ENCODE measurements around the gene GIMAP4.
"Not testable (repeated sequence)": the region's sequence is repeated elsewhere in the genome, so short reads cannot be mapped to it uniquely, and the experiment has no call there.

Gene GIMAP4

DNA sequence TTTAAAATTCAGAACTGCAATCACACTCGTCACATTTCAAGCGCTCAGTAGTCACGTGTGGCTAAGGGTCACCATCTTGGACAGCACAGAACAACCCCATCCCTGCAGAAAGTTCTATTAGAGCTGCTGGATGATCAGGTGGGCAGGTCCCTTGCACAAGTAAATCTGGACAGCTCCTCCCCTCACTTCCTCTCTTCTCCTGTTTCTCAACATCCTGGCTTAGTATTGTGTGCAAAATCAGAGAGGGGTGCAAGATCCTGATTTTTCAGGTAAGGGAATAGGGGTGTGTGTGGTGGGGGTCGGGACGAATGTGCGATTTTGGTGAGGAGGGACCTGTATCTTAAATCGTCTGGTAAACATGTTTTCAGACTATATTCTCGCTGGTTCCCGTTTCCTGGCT, at the start of gene GIMAP4:
GIMAP4 (plus strand) TSS at position 222 of the 400 bp plus-strand sequence. CDS start 2,512 bp downstream, outside the sequence.
- no peak for DNase-seq

DNA sequence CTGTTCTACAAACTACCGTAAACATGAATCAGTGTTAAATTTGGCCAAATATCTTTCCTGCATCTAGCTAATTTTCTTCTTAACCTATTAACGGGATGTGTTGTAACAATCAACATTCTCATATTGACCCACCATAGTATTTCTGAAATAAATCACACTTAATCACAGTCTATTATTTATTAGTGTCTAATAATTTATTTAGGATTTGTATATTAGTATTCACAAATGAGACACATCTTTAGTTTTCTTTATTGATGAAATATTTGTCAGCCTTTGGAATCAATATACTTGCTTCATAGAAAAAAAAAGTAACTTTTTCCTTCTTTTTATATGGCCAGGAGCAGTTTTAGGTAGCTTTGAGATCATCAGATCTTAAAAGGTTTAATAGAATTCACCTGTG, 47.9 kb upstream of the GIMAP4 start:
- DNase-seq: no peak

DNA sequence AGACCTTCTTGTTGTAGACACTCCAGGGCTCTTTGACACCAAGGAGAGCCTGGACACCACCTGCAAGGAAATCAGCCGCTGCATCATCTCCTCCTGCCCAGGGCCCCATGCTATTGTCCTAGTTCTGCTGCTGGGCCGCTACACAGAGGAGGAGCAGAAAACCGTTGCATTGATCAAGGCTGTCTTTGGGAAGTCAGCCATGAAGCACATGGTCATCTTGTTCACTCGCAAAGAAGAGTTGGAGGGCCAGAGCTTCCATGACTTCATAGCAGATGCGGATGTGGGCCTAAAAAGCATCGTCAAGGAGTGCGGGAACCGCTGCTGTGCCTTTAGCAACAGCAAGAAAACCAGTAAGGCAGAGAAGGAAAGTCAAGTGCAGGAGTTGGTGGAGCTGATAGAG, 47.0 kb upstream of the GIMAP4 start:
- DNase-seq: no peak

DNA sequence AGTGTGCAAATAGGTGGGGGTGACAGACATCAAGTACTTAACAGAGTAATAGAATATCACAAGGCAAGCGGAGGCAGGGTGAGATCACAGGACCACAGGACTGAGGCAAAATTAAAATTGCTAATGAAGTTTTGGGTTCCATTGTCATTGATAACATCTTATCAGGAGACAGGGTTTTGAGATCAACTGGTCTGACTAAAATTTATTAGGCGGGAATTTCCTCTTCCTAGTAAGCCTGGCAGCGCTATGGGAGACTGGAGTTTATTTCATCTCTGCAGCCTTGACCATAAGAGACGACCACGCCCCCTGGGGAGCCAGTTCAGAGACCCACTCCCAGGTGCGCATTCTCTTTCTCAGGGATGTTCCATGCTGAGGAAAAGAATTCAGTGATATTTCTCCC, 44.3 kb upstream of the GIMAP4 start:
- DNase-seq: not testable (repeated sequence)

DNA sequence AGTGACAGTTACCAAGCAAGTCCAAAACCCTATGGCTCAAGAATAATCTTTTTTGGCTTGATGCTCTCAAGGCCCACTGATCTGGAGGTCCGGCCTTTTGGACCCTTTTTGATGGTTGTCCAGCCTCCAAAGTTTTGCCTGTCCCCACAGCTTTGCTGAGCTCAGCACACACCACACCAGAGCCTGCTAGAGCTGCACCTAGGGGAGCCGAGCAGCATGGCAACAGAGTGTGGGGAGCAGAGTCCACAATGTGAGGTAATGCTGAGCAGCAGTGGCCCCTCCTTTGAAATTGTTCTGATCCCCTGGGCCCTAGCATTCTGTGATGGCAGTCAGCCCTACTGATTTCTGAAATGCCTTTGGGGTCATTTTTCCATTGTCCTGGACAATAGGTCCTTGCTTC, 43.2 kb upstream of the GIMAP4 start:
- DNase-seq: no peak

DNA sequence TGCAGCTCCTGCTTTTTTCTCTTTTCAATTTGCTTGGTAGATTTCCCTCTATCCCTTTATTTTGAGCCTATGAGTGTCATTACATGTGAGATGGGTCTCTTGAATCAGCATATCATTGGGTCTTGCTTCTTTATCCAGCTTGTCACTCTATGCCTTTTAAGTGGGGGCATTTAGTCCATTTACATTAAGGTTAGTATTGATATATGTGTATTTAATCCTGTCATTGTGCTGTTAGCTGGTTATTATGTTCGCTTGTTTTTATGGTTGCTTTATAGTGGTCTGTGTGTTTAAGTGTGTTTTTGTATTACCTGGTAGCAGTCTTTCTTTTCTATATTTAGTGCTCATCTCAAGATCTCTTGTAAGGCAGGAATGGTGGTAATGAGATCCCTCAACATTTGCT, 35.5 kb upstream of the GIMAP4 start:
- no peak for DNase-seq

DNA sequence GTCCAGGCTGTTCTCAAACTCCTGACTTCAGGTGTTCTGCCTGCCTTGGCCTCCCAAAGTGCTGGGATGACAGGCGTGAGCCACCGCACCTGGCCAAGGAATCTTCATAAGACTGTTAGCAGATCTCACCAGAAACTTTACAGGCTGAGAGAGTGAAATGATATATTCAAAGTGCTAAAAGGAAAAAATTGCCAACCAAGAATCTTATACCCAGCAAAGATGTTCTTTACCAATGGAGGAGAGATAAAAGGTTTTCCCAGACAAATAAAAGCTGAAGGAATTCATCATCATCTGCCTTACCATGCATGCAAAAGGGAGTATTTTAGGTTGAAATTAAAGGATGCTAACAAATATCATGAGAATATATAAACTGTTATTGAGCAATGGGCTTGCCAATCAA, 28.9 kb upstream of the GIMAP4 start:
- DNase-seq: no peak

DNA sequence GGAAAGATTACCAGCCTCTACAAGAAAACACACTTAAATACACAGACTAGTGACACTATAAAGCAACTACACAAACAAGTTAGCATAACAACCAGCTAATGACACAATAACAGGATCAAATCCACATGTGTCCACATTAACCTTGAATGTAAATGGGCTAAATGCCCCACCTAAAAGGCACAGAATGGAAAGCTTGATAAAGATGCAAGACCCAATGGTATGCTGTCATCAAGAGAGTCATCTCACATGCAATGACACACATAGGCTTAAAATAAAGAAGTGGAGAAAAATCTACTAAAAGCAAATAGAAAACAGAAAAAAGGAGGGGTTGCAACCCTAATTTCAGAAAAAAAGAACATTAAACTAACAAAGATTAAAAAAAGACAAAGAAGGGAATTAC, 14.0 kb upstream of the GIMAP4 start:
- no peak for DNase-seq

DNA sequence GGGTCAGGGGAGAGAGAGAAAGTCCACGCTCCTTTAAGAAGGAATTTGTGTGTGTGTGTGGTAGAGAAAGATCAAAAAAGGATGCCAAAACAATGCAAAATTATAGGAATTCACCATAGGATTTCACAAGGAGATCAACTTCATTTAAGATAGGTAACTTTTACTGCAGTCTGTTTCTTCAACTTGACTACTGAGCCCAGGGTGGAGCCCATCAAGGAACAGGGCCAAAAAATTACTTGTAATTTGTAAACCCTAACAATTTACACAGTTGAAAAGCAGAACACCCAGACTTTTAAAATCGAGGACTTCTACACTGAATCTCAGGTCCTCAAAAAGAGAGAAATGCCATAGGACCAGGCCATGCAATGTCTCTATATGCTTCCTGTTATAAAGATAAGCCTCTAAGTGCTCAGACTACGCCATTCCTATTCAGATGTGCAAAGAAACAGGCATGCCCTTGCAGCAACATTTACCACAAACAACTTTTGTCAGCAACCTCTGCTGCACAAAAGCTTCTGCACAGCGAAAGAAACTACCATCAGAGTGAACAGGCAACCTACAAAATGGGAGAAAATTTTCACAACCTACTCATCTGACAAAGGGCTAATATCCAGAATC, 10.6 kb upstream of the GIMAP4 start:
- no peak for DNase-seq

DNA sequence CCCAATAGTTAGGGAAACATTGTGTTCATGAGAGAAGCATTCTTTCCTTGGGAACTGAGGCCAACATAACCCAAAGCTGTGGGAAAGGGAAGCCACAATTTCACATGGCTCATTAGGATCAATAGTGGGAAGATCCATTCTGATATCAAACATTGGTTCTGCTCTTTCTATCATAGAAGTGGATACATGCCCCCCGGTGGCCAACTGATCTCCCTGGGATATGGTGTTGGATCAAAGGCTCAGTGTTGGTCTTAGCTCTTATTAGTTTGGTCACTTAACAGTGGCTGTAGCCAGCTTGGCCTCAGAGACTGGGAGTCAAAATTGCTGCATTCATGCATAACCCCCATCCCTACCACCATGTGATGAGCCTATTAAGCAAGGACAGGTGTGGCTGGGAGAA, 6.7 kb upstream of the GIMAP4 start:
- DNase-seq: no peak

DNA sequence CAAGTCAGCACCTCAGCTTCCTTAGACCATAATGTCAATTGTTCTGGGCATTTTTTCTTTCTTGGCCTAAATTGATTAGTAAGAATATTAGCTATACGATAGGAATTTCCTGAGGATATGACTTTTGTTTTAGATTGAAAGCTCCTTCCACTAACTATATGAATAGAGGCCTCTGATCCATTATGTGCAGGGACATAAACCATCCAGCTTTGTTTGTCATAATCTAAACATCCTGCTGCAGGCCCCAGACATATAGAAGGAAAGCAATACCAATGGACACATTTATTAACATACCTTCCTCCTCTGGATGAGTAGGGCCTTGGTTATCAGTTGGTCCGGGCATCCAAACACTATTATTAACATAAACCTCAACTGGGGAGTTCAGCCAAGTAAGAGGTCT, 4.3 kb upstream of the GIMAP4 start:
- DNase-seq: no peak

DNA sequence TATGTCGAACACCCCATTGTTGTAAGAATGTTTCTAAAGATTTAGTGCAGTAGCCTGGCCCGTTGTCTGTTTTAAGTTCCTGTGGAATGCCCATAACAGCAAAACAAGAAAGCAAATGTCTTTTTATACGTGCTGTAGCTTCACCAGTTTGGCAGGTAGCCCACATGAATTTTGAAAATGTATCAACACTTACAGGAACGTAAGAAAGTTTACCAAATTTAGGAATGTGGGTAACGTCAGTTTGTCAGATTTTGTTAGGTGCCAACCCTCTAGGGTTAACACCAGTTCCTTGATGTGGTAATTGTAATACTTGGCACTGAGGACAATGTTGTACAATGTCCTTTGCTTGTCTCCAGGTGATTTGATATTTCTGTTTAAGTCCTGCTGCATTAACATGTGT, 3.2 kb upstream of the GIMAP4 start:
- DNase-seq: no peak

DNA sequence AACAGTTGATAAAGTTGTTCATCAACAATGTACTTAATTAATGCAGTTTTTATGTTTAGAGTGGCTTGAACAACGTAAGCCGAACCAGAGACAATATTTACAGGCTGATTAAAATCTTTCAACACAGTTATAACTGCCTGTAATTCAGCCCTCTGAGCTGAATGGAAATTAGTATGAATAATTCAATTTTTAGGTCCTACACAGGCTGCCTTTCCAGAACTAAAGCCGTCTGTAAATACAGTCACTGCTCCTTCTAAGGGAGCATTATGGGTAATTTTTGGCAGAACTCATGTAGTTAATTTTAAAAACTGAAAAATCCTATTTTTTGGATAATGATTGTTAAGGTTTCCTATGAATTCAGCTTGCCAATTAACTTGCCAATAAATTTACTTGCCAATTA, 2.6 kb upstream of the GIMAP4 start:
- DNase-seq: no peak

DNA sequence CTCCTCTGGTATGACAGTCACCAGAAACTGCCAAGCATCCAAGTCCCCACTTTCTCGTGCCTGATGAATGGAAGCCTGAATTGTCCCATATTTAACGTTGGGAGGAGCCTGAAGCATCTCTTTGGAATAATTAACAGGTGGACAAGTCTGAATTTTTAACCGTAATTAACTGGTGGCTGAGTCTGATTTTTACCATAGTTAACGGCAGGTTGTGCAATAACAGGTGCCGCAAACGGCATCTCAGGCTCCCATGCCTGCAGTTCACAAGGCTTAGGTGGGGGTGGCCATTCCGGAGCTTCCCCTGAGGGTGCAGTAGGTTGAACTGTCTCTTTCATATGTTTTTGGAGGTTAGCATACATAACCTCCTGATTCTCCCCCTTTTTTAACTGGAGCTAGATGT, 2.0 kb upstream of the GIMAP4 start:
- no peak for DNase-seq

DNA sequence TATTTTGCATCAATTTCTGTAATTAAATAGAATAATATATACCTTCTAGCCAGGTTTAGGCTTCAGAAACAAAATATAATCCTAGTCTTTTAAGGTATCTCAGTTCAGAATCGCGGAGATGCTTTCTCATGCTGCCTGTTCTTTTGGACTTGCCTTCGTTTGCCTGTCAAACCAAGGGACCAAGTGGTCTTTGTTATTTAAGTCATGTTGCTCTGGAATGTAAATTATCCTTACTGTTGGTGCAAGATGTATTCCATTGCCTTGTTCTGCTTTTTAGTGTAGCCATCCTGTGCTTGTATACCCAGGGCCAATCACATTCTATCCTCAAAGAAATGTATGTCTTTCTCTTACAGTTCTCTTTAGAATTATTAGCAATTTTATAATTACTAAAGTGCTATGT, 1.1 kb upstream of the GIMAP4 start:
- DNase-seq: no peak

DNA sequence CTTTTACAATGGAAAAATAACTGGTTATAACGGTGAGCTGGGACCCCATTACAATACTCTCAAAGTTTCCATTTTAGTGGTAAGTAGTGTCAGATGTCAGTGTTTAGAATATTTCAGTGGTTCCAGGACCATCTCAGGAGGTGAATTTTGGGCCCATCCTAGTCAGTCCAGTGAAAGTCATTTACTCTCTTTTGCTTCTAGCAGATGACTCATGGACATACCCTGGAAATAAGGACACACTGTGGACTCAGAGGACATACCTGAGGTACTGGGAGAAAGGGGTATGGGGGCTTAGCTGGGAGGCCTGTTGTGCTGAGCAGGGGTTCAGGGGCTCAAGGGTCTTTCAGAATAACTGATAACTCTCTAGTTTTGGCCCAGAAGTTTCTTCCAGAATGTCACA, 618 bp upstream of the GIMAP4 start:
- DNase-seq: no peak

DNA sequence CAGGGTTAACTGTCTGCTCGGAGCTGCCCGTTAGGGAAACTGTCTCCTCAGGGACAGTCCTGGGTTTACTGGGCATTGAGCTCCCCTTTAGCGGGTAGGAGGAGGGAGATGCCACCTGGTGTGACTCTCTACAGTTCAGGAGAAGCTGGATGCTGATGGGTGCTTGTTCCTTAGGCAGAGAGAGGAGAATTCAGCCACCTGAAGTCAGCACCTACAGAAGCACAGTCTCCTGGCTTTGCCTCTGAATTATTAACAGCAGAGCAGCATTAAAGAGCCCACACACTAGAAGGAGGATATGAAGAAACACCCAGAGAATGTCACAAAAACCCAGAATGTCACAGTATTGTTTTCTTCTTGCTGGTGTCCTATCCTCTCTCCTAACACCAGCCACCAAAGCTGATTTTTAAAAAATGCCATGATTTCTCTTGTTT, 696 bp downstream of the GIMAP4 start:
- DNase-seq: no peak

DNA sequence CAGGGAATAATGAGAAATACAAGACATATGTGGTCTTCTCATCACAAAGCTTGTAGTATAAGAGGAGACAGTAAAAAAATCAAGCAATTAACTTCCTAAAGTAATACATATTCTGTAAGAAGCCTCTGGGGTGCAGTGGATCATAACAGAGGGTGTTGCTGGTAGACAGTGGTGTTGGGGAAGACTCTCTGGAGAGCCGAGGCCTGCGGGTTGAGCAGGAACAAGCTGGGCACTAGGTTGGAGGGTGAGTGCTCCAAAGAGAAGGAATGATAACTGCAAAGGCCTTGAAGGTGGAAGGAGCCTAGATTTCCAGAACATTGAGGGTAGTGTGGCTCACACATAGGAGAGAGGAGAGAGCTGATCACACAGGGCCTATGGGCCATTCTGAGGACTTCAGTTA, 1.5 kb downstream of the GIMAP4 start:
- DNase-seq: no peak

DNA sequence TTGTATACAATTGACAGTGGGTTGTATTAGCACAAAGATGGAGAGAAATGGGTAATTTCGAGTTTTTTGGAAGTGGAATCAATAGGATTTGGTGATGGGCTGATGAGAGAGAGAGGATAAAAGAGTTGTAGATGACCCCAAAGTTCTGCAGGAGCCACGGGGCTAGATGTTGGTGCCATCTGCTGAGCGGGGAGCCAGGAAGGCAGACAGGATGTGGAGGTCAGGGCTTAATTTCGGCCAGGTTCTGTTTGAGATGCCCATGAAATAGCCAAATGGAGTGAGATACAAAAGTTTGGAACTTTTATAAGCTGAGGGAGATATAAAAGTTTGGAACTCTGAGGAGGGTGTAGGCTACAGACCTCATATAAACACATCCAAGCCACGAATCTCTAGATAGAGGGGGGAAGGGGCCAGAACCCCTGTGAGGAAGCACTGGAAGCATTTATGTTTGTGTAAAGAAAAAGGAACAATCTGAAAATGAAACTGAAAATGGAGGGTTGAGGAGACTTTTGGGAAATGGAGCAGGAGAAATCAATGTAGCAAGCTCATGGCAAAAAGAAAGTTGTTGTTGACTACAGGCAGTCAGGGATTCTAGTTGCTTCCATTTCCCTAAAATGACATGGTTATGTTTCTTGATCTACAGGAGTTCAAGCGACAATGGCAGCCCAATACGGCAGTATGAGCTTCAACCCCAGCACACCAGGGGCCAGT, 2.2 kb downstream of the GIMAP4 start:
- DNase-seq: no peak

DNA sequence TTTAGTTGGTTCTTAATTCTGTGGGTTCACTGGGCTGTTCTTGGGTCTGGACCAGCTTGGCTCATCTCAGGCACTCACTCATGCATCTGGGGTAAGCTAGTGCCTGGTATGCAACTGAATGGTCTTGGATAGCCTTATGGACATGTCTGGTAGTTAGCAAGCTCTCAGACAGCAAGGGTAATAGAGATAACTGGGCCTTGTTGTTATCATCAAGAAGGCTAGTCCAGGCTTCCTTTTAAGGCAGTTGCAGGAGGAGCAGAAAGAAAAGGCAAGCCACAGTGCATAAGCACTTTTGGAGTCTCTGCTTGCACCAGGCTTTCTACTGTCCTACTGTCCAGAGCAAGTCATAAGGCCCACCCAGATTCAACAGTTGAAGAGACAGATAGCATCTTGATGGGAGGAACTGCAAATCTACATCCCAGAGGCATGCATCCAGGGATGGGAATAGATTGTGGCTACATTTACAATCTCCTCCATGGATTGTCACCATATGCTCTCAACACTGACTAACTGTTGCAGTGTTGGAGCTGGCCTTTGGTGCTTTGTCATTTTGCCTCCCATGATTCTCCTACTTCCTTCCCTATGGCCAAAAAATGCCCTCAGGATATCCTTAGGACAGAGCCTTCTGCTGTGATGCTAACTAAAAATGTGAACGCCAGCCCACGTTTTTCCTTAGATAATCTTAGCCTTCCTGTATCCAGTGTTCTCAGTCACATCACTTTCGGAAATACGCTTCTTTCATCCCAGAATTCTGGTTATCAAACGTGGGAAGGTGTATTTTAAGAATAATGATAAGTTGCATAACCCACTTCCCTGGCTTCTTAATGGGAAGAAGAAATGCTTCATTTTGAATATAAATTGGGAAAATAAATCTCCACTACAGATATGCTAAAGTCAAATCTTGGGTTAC, 3.6 kb downstream of the GIMAP4 start:
- DNase-seq: no peak

DNA sequence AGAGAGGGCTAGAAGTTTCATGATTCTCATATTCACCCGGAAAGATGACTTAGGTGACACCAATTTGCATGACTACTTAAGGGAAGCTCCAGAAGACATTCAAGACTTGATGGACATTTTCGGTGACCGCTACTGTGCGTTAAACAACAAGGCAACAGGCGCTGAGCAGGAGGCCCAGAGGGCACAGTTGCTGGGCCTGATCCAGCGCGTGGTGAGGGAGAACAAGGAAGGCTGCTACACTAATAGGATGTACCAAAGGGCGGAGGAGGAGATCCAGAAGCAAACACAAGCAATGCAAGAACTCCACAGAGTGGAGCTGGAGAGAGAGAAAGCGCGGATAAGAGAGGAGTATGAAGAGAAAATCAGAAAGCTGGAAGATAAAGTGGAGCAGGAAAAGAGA, 5.3 kb downstream of the GIMAP4 start:
- DNase-seq: no peak

DNA sequence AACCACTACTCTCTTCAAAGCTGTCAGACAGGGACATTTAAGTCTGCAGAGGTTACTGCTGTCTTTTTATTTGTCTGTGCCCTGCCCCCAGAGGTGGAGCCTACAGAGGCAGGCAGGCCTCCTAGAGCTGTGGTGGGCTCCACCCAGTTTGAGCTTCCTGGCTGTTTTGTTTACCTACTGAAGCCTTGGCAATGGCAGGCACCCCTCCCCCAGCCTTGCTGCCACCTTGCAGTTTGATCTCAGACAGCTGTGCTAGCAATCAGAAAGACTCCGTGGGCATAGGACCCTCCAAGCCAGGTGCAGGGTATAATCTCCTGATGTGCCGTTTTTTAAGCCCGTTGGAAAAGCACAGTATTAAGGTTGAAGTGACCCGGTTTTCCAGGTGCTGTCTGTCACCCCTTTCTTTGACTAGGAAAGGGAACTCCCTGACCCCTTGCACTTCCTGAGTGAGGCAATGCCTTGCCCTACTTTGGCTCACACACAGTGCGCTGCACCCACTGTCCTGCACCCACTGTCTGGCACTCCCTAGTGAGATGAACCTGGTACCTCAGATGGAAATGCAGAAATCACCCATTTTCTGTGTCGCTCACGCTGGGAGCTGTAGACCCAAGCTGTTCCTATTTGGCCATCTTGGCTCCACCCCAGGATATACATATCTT, 12.9 kb downstream of the GIMAP4 start:
- DNase-seq: not testable (repeated sequence)

DNA sequence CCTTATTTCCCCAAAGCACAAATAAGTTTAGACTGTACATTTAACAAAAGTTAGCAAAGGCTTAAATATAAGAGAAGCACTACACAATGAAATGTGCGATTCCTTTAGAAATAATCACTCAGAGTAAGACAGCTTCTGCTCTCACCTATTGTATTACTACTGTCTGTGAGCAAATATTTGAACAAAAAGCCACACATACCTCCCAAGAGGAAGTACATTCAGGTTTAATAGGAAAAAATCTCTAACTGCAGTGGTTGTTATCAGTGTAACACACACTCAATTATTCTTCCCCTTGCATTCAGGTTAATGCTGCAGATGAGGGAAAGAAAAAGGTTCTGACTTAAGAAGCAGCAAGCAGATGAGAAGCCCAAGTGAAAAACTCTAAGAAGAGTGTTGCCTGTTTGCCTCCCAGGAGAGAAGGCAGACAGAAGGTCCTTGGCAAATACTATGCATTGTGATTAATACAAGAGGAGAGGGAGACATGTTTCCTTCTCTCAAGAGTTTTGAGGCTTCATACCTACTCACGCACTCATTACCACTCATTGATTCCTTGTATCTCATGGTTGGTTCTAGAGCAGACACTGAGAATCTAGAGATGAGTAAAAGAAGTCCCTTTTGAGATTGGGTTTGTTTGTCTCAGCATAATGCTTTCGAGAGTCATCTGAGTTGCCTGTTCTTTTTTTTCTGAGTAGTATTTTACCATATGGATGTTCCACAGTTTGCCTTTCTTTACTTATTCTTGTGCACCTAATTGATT, 13.6 kb downstream of the GIMAP4 start:
- DNase-seq: no peak
